PC-9 (cell line): Measurements from ENCODE around the gene PHOX2B. TPM values are rescaled to one million over a fixed set of nuclear protein-coding genes. Genes with fewer than 3 reads are reported as not detected.

Experiments used
- BruUV-seq: library from RNA; stranded (reverse); fragments of 400-500 nt; replicated peaks from 2 replicates; lab custom pipeline; 2021; lab: Mats Ljungman, UMichigan
- CTCF ChIA-PET: fragments of 300-600 bp; sonication (Branson Sonifier 250); formaldehyde crosslinking; loops from one replicate; lab custom pipeline; 2022; ENCODE audit warnings: antibody characterized with exemption; lab: Charles Lee
- POLR2A ChIA-PET: fragments of 300-600 bp; sonication (Branson Sonifier 250); formaldehyde crosslinking; loops from one replicate; lab custom pipeline; 2022; ENCODE audit warnings: antibody characterized with exemption; ENCODE audit not compliant: unreplicated experiment; lab: Charles Lee
- DNase-seq, 2 experiments: peaks; one replicate each; pipeline versions ENCODE4 v3.0.0 to v3.0.0-alpha.2; 2015 to 2022; ENCODE audit warnings: mixed read lengths in 1 of 2
- H2AFZ ChIP-seq: fragments of 200-600 bp; sonication (generic); 2 replicates; pipeline ENCODE4 v1.8.1; 2017; ENCODE audit warnings: antibody characterized with exemption
- H3F3A ChIP-seq: fragments of 200-600 bp; sonication (generic); 2 replicates; pipeline ENCODE4 v1.8.1; 2017; ENCODE audit warnings: antibody characterized with exemption, mild to moderate bottlenecking, low read depth; ENCODE audit not compliant: insufficient read depth
- H3K27ac ChIP-seq: fragments of 200-600 bp; sonication (generic); 2 replicates; pipeline ENCODE4 v1.6.1; 2016; ENCODE audit warnings: mixed run types
- H3K27me3 ChIP-seq: fragments of 200-600 bp; sonication (generic); 2 replicates; pipeline ENCODE4 v1.6.1; 2016; ENCODE audit warnings: low read depth, mixed run types; ENCODE audit not compliant: insufficient read depth
- H3K36me3 ChIP-seq: fragments of 200-600 bp; sonication (generic); 2 replicates; pipeline ENCODE4 v1.6.1; 2016; ENCODE audit warnings: low read depth, mixed run types
- H3K4me1 ChIP-seq: fragments of 200-600 bp; sonication (generic); replicated peaks from 2 replicates; pipeline ENCODE4 v1.6.1; 2016; ENCODE audit warnings: mixed run types; ENCODE audit not compliant: insufficient read depth
- H3K4me2 ChIP-seq: fragments of 200-600 bp; sonication (generic); 2 replicates; pipeline ENCODE4 v1.6.1; 2017; ENCODE audit warnings: mixed run types
- H3K4me3 ChIP-seq: fragments of 200-600 bp; sonication (generic); 2 replicates; pipeline ENCODE4 v1.6.1; 2016; ENCODE audit warnings: mixed run types
- H3K79me2 ChIP-seq: fragments of 200-600 bp; sonication (generic); 2 replicates; pipeline ENCODE4 v1.6.1; 2017; ENCODE audit warnings: low read depth, mixed run types
- H3K9me2 ChIP-seq: fragments of 200-600 bp; sonication (generic); 2 replicates; pipeline ENCODE4 v1.8.1; 2017; ENCODE audit warnings: mild to moderate bottlenecking; ENCODE audit not compliant: insufficient read depth
- H3K9me3 ChIP-seq: fragments of 200-600 bp; sonication (generic); 2 replicates; pipeline ENCODE4 v1.8.1; 2016; ENCODE audit warnings: low read depth; ENCODE audit not compliant: insufficient read depth
- H4K20me1 ChIP-seq: fragments of 200-600 bp; sonication (generic); 2 replicates; pipeline ENCODE4 v1.8.1; 2017; ENCODE audit not compliant: insufficient read depth
- CTCF ChIP-seq: fragments of 200-600 bp; sonication (generic); conservative IDR thresholded peaks from 2 replicates; pipeline ENCODE4 v1.6.1; 2017; ENCODE audit warnings: mixed run types, antibody characterized with exemption, mild to moderate bottlenecking, moderate library complexity
- EZH2 ChIP-seq: fragments of 200-600 bp; sonication (generic); IDR thresholded peaks from 2 replicates; pipeline ENCODE4 v1.8.0; 2017; ENCODE audit warnings: antibody characterized with exemption, low read depth
- intact Hi-C: fragments of 100-400 bp; cut with micrococcal nuclease; formaldehyde crosslinking; loops from one replicate; pipeline ENCODE4 v1.10.0; 2022; ENCODE audit not compliant: unreplicated experiment
- total RNA-seq: library from RNA; stranded (reverse); gene quantifications from 2 replicates; pipeline ENCODE4 v1.2.3, GENCODE V29; 2021

PHOX2B gene
- total RNA-seq, 1 experiment from 2014 or later, result not detected

- peaks cover 12% of the 10 kb centered on the region for H3K4me1 ChIP-seq
- POLR2A ChIA-PET, result no interaction called here
- H3K9me2 ChIP-seq, result no peaks in the 10 kb centered on the region
- TF ChIP-seq EZH2 (no peak), CTCF (no peak)
- peaks cover 13% of the 10 kb centered on the region; the same call in 1 of the 2 replicates for H3K9me3 ChIP-seq
- intact Hi-C loops, result no loop called here
- no peaks in the 10 kb centered on the region for H3K79me2 ChIP-seq
- no peak overlapping the region for H2AFZ ChIP-seq
- no peak for DNase-seq
- no TSS peak for BruUV-seq
- H3K4me3 ChIP-seq, result no peak overlapping the region
- H3F3A ChIP-seq, result peaks cover 7% of the 10 kb centered on the region; the same call in 1 of the 2 replicates
- no peak overlapping the region for H3K4me2 ChIP-seq
- H4K20me1 ChIP-seq, result no peaks in the 10 kb centered on the region
- no peaks in the 10 kb centered on the region for H3K27me3 ChIP-seq
- H3K27ac ChIP-seq, result no peak overlapping the region
- H3K36me3 ChIP-seq, result no peaks in the 10 kb centered on the region
- CTCF ChIA-PET, result no interaction called here
These were observed 26.3 kb downstream of the PHOX2B start for GRCh38 chr4:41722181-41722580.

DNA sequence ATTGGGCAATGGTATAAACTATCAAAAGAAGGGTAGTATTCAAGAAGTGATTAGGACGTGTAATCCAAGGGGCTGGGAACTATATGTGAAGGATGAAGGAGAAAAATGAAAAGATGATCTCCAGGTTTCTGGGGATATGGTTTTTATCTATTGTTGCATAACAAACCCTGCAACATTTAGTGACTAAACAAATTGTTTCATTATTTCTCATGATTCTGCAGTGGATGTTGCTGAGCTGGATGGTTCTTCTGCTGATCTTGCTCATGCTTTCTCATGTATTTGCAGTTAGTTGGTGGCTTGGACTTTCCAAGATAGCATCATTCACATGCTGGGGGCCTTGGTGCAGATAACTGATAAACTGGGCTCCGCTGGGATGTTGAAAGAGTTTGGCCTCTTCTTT is 29.1 kb downstream of the PHOX2B start:
- H3K27me3 ChIP-seq, result no peaks in the 10 kb centered on the region
- H3K9me3 ChIP-seq, result peaks cover 4% of the 10 kb centered on the region; the same call in 1 of the 2 replicates
- 0 out of 2 replicates have a peak, but pooled peaks cover 4% of the 10 kb centered on the region for H3K9me2 ChIP-seq
- H3K27ac ChIP-seq, result no peak overlapping the region
- intact Hi-C loops, result no loop called here
- H3K36me3 ChIP-seq, result no peaks in the 10 kb centered on the region
- ChIA-PET CTCF (interaction anchor here (0.6 kb wide), 1 partner anchor 108 kb away, joined by 3 read pairs; no protein-coding TSS in a partner anchor), POLR2A (no interaction called here)
- H3K79me2 ChIP-seq, result no peaks in the 10 kb centered on the region
- no peak overlapping the region for H3K4me2 ChIP-seq
- no peak overlapping the region for H2AFZ ChIP-seq
- H4K20me1 ChIP-seq, result no peaks in the 10 kb centered on the region
- TF ChIP-seq EZH2 (no peak), CTCF (no peak)
- peaks cover 7% of the 10 kb centered on the region; the same call in 1 of the 2 replicates for H3F3A ChIP-seq
- no TSS peak for BruUV-seq
- no peak overlapping the region for H3K4me3 ChIP-seq
- no peak for DNase-seq
- peaks cover 12% of the 10 kb centered on the region for H3K4me1 ChIP-seq

GRCh38 chr4:41718907-41719306 is 29.6 kb downstream of the PHOX2B start:
- Histone ChIP-seq H3K36me3 (no peaks in the 10 kb centered on the region), H3K4me1 (peaks cover 17% of the 10 kb centered on the region), H4K20me1 (no peaks in the 10 kb centered on the region), H3K4me3 (no peak overlapping the region), H3K4me2 (no peak overlapping the region), H3K27me3 (no peaks in the 10 kb centered on the region), H2AFZ (no peak overlapping the region), H3K27ac (no peak overlapping the region), H3K79me2 (no peaks in the 10 kb centered on the region), H3K9me2 (0 out of 2 replicates have a peak, but pooled peaks cover 4% of the 10 kb centered on the region), H3K9me3 (peaks cover 4% of the 10 kb centered on the region; the same call in 1 of the 2 replicates), H3F3A (peaks cover 7% of the 10 kb centered on the region; the same call in 1 of the 2 replicates)
- intact Hi-C loops, result no loop called here
- DNase-seq, result peak in 1 of 2 experiments; percentile 40
- ChIA-PET CTCF (interaction anchor here (0.6 kb wide), 1 partner anchor 107 kb away, joined by 3 read pairs; no protein-coding TSS in a partner anchor), POLR2A (no interaction called here)
- TF ChIP-seq EZH2 (no peak), CTCF (no peak)
- no TSS peak for BruUV-seq
